Neutrophil (primary cell): ENCODE results near the gene NBL1.
"Not testable (repeated sequence)": the region's sequence is repeated elsewhere in the genome, so short reads cannot be mapped to it uniquely, and the experiment has no call there.

ENCODE experiments used
- H3K27ac ChIP-seq: fragments of 200-600 bp; sonication (generic); 2 replicates; pipeline ENCODE4 v1.5.1; 2016; ENCODE audit warnings: mild to moderate bottlenecking, moderate library complexity
- H3K27me3 ChIP-seq: fragments of 200-600 bp; sonication (generic); 2 replicates; pipeline ENCODE4 v1.6.0; 2016; ENCODE audit warnings: mild to moderate bottlenecking
- H3K36me3 ChIP-seq: fragments of 200-600 bp; sonication (generic); 2 replicates; pipeline ENCODE4 v1.5.1; 2017
- H3K4me1 ChIP-seq, 2 experiments: fragments of 200-600 bp in 1 of 2; sonication (generic) in 1 of 2; 1 replicate in 1 of 2; 2 replicates in 1 of 2; pipeline versions ENCODE4 v1.5.1 to v1.6.1; 2013 to 2016; ENCODE audit warnings: low read depth in 1 of 2, low read length in 1 of 2, mild to moderate bottlenecking in 1 of 2, moderate library complexity in 1 of 2; ENCODE audit not compliant: control insufficient read depth in 1 of 2, insufficient read depth in 1 of 2
- H3K4me3 ChIP-seq, 2 experiments: fragments of 200-600 bp in 1 of 2; sonication (generic) in 1 of 2; 1 replicate in 1 of 2; 2 replicates in 1 of 2; pipeline ENCODE4 v1.5.1; 2013 to 2016; ENCODE audit warnings: low read depth in 1 of 2, low read length in 1 of 2, mild to moderate bottlenecking in 1 of 2, moderate library complexity in 1 of 2
- H3K9me3 ChIP-seq: fragments of 200-600 bp; sonication (generic); 2 replicates; pipeline ENCODE4 v1.5.1; 2016
- TF ChIP-seq, protein P1 (sequence below): fragments of 200-600 bp; sonication (generic); IDR thresholded peaks from 2 replicates; pipeline ENCODE4 v1.5.1; 2016; ENCODE audit warnings: antibody characterized with exemption

Gene NBL1

DNA sequence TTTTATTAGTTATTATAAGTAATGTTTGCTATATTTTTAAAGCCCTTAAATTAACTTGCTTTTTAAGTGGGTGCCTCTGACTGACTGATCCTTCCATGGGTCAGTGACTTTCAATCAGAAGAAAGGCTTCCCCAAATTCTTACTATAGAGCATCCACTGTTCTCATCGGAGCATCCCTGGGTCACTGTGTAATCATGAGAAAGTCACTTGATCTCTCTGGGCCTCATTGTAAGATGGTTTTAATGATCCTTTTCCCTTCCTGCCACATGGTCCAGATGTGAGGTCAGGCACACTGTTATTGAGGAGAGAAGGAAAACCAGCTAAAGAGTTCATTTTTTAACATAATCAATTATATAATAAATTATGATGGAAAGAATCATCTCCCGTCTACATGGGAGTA, 11.0 kb upstream of the NBL1 start:
- Histone ChIP-seq H3K9me3 (no peaks in the 10 kb centered on the region), H3K27ac (no peak overlapping the region), H3K36me3 (peaks cover 15% of the 10 kb centered on the region), H3K4me3 (no peak overlapping the region), H3K27me3 (peaks cover 2% of the 10 kb centered on the region), H3K4me1 (no peaks in the 10 kb centered on the region)
- TF ChIP-seq, protein P1, sequence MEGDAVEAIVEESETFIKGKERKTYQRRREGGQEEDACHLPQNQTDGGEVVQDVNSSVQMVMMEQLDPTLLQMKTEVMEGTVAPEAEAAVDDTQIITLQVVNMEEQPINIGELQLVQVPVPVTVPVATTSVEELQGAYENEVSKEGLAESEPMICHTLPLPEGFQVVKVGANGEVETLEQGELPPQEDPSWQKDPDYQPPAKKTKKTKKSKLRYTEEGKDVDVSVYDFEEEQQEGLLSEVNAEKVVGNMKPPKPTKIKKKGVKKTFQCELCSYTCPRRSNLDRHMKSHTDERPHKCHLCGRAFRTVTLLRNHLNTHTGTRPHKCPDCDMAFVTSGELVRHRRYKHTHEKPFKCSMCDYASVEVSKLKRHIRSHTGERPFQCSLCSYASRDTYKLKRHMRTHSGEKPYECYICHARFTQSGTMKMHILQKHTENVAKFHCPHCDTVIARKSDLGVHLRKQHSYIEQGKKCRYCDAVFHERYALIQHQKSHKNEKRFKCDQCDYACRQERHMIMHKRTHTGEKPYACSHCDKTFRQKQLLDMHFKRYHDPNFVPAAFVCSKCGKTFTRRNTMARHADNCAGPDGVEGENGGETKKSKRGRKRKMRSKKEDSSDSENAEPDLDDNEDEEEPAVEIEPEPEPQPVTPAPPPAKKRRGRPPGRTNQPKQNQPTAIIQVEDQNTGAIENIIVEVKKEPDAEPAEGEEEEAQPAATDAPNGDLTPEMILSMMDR = no peak

DNA sequence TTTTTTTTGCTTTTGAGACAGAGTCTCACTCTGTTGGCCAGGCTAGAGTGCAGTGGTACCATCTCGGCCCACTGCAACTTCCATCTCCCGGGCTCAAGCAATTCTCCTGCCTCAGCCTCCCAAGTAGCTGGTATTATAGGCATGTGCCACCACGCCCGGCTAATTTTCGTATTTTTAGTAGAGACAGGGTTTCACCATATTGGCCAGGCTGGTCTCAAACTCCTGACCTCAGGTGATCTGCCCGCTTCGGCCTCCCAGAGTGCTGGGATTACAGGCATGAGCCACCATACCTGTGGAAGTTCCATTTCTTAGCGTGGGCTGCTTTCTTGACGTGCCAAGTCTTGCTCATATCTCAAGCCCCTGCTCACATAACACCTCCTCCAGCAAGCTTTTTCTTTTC, 9.0 kb upstream of the NBL1 start:
- H3K4me3 ChIP-seq, H3K4me1 ChIP-seq, H3K36me3 ChIP-seq, H3K27ac ChIP-seq, H3K9me3 ChIP-seq: not testable (repeated sequence)
- H3K27me3 ChIP-seq = peaks cover 19% of the 10 kb centered on the region

DNA sequence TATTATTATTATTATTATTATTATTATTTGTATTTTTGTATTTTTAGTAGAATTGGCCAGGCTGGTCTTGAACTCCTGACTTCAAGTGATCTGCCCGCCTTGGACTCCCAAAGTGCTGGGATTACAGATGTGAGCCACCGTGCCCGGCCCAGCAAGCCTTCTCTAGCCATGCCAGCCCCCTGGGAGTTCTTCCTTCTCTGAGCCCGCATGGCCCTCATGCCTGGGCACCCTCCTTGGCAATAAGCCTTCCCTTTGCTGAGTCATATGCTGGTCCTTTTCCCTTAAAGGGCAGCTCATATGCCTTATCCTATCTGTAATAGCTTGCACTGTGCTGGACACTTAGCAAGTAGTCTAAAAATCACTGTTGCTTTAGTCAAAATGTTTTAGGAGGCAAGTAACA, 8.5 kb upstream of the NBL1 start:
- no peak overlapping the region for H3K4me3 ChIP-seq
- H3K4me1 ChIP-seq = no peaks in the 10 kb centered on the region
- no peaks in the 10 kb centered on the region for H3K36me3 ChIP-seq
- H3K27ac ChIP-seq = no peak overlapping the region
- H3K27me3 ChIP-seq = peaks cover 25% of the 10 kb centered on the region
- TF ChIP-seq, protein P1 = no peak
- H3K9me3 ChIP-seq = no peaks in the 10 kb centered on the region

DNA sequence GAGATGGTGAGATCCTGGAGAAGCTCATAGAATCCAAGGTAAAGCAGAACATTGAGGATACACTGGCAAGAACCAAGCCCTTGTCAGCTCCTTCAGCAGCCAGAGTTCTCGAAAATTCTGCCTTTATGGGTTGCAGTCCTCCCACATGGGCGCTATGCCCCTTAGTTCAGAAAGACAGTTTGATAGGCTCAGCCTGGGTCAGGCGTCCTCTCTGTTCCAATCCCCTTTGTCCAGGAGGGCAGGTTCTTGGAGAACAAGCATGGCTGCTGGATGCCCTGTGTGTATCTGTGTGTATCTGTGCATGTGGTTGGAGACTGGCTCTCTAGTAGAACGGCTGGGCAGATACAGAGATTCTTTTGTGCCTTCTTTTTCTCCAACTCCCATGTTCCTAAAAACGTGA, 8.0 kb upstream of the NBL1 start:
- no peak overlapping the region for H3K4me3 ChIP-seq
- no peaks in the 10 kb centered on the region for H3K4me1 ChIP-seq
- no peaks in the 10 kb centered on the region for H3K9me3 ChIP-seq
- H3K36me3 ChIP-seq = no peaks in the 10 kb centered on the region
- H3K27ac ChIP-seq = no peak overlapping the region
- H3K27me3 ChIP-seq = peaks cover 29% of the 10 kb centered on the region
- TF ChIP-seq, protein P1 = no peak

DNA sequence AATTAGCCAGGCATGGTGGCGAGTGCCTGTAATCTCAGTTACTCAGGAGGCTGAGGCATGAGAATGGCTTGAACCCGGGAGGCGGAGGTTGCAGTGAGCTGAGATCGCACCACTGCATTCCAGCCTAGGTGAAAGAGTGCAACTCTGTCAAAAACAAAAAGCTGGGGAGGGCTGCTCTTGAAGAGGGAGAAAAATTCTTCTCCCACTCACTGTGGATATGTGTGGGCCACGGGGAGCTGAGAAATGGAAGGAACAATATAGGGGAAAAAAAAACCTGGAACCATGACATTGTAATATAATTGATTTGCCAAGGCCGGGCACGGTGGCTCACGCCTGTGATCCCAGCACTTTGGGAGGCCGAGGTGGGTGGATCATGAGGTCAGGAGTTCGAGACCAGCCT, 7.4 kb upstream of the NBL1 start:
- H3K27me3 ChIP-seq = peaks cover 36% of the 10 kb centered on the region
- not testable (repeated sequence) for H3K27ac ChIP-seq, H3K9me3 ChIP-seq, H3K4me3 ChIP-seq, H3K36me3 ChIP-seq, H3K4me1 ChIP-seq

DNA sequence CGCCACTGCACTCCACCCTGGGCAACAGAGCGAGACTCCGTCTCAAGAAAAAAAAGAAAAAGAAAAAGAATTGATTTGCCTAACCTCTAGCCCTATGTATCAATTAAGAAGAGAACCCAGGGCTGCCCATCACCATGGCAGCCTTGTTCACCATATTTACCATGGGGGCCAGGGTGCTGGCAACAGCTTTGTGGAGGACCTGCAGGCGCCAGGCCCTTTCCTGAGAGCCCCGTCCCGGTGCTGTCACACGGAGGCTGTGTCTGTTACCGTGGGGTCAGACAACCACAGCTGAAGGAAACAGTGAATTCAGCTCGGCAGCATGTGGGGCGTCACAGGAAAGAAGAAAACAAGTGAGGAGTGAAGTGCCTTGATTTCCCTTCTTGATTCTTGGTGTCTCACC, 6.5 kb upstream of the NBL1 start:
- H3K36me3 ChIP-seq = no peaks in the 10 kb centered on the region
- H3K27ac ChIP-seq = no peak overlapping the region
- H3K4me1 ChIP-seq = no peaks in the 10 kb centered on the region
- TF ChIP-seq, protein P1 = no peak
- H3K27me3 ChIP-seq = peaks cover 44% of the 10 kb centered on the region
- no peak overlapping the region for H3K4me3 ChIP-seq
- no peaks in the 10 kb centered on the region for H3K9me3 ChIP-seq

DNA sequence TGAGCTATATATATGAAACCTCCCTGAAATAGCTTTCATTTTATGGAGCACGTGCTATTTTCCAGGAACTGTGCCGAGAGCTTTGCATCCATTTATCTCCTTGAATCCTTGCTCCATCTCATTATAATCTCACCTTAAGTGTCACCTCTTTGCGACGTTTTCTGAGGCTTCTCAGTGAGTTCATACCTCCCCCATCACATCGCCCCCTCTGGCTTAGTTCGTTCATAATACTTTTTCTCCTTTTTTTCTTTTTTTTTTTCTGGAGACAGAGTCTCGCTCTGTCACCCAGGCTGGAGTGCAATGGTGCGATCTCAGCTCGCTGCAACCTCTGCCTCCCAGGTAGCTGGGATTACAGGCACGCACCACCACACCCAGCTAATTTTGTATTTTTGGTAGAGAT, 4.9 kb upstream of the NBL1 start:
- H3K36me3 ChIP-seq = not testable (repeated sequence)

More for the DNA sequence above, 4.9 kb upstream of the NBL1 start:
- H3K4me1 ChIP-seq, H3K9me3 ChIP-seq, H3K27ac ChIP-seq, H3K4me3 ChIP-seq: not testable (repeated sequence)
- peaks cover 60% of the 10 kb centered on the region for H3K27me3 ChIP-seq
